HEK293 (cell line): ENCODE data around the gene CNOT11.

Experiments used
- CTCF ChIA-PET: fragments of 350-600 bp; formaldehyde crosslinking; extraction: SDS; loops from one replicate; lab custom pipeline; 2021; ENCODE audit warnings: antibody characterized with exemption; lab: Yijun Ruan, JAX
- POLR2A ChIA-PET: fragments of 300-600 bp; formaldehyde crosslinking; extraction: SDS; loops from one replicate; lab custom pipeline; 2020; ENCODE audit warnings: antibody characterized with exemption, inconsistent platforms; lab: Yijun Ruan, JAX
- H3K27ac ChIP-seq: fragments of 200-500 bp; sonication (Bioruptor generic); 2 replicates; pipeline ENCODE4 v1.5.1; 2014; ENCODE audit warnings: low read depth, low read length, control low read depth, inconsistent platforms; ENCODE audit errors: extremely low read depth
- H3K36me3 ChIP-seq, 2 experiments: fragments of 200-500 bp in 1 of 2; sonication (Bioruptor generic) in 1 of 2; 1 replicate in 1 of 2; 2 replicates in 1 of 2; pipeline ENCODE4 v1.5.1; 2014 to 2017; ENCODE audit warnings: inconsistent platforms in 2 of 2, low read length in 2 of 2; ENCODE audit not compliant: control insufficient read depth in 2 of 2, insufficient read depth in 1 of 2
- H3K4me1 ChIP-seq: fragments of 200-500 bp; sonication (Bioruptor generic); 2 replicates; pipeline ENCODE4 v1.5.1; 2014; ENCODE audit warnings: mild to moderate bottlenecking, low read length, inconsistent platforms; ENCODE audit not compliant: control insufficient read depth, insufficient read depth
- H3K4me3 ChIP-seq: 2 replicates; pipeline ENCODE4 v1.5.1; 2011; ENCODE audit warnings: low read depth, mild to moderate bottlenecking, control low read depth, low read length, moderate library complexity
- H3K9me3 ChIP-seq: fragments of 200-500 bp; sonication (Bioruptor generic); 2 replicates; pipeline ENCODE4 v1.5.1; 2014; ENCODE audit warnings: low read depth, low read length, inconsistent platforms; ENCODE audit not compliant: control insufficient read depth, insufficient read depth
- FEZF1 ChIP-seq: fragments of 450-650 bp; formaldehyde crosslinking; IDR thresholded peaks from 2 replicates; pipeline ENCODE4 v1.5.1; 2016; ENCODE audit warnings: missing biosample characterization, missing genetic modification characterization
- KLF16 ChIP-seq: fragments of 450-650 bp; formaldehyde crosslinking; IDR thresholded peaks from 2 replicates; pipeline ENCODE4 v1.5.1; 2017; ENCODE audit warnings: missing biosample characterization, missing genetic modification characterization
- KLF8 ChIP-seq: fragments of 450-650 bp; formaldehyde crosslinking; IDR thresholded peaks from 2 replicates; pipeline ENCODE4 v1.5.1; 2016; ENCODE audit warnings: missing biosample characterization, missing genetic modification characterization
- RBAK ChIP-seq: fragments of 450-650 bp; formaldehyde crosslinking; IDR thresholded peaks from 2 replicates; pipeline ENCODE4 v1.5.1; 2016; ENCODE audit warnings: missing biosample characterization, missing genetic modification characterization
- ZBTB11 ChIP-seq: fragments of 450-650 bp; formaldehyde crosslinking; conservative IDR thresholded peaks from 2 replicates; pipeline ENCODE4 v1.5.1; 2016; ENCODE audit warnings: low read depth, missing biosample characterization, missing genetic modification characterization
- ZBTB20 ChIP-seq: fragments of 450-650 bp; formaldehyde crosslinking; IDR thresholded peaks from 2 replicates; pipeline ENCODE4 v1.5.1; 2016; ENCODE audit warnings: missing biosample characterization, missing genetic modification characterization
- ZEB2 ChIP-seq: fragments of 450-650 bp; formaldehyde crosslinking; IDR thresholded peaks from 2 replicates; pipeline ENCODE4 v1.5.1; 2016; ENCODE audit warnings: missing biosample characterization, missing genetic modification characterization
- ZNF148 ChIP-seq: fragments of 450-650 bp; formaldehyde crosslinking; IDR thresholded peaks from 2 replicates; pipeline ENCODE4 v1.5.0; 2017; ENCODE audit warnings: missing biosample characterization, missing genetic modification characterization, borderline replicate concordance
- ZNF174 ChIP-seq: fragments of 450-650 bp; formaldehyde crosslinking; IDR thresholded peaks from 2 replicates; pipeline ENCODE4 v1.5.0; 2017; ENCODE audit warnings: missing biosample characterization, mild to moderate bottlenecking, missing genetic modification characterization
- ZNF274 ChIP-seq, 2 experiments: fragments of 200-500 bp in 1 of 2; fragments of 450-650 bp in 1 of 2; sonication (Bioruptor generic) in 1 of 2; formaldehyde crosslinking in 1 of 2; IDR thresholded peaks; 2 replicates each; pipeline versions ENCODE4 v1.5.1 to v1.6.1; 2014 to 2016; ENCODE audit warnings: borderline replicate concordance in 1 of 2, inconsistent platforms in 1 of 2, low read length in 1 of 2, missing biosample characterization in 1 of 2, missing genetic modification characterization in 1 of 2
- ZNF324 ChIP-seq: fragments of 450-650 bp; formaldehyde crosslinking; IDR thresholded peaks from 2 replicates; pipeline ENCODE4 v1.5.1; 2016; ENCODE audit warnings: missing biosample characterization, missing genetic modification characterization
- ZNF335 ChIP-seq: fragments of 450-650 bp; formaldehyde crosslinking; conservative IDR thresholded peaks from 2 replicates; pipeline ENCODE4 v1.5.1; 2016; ENCODE audit warnings: missing biosample characterization, missing genetic modification characterization
- ZNF341 ChIP-seq: fragments of 450-650 bp; formaldehyde crosslinking; IDR thresholded peaks from 2 replicates; pipeline ENCODE4; 2016; ENCODE audit warnings: low read depth, missing biosample characterization, missing genetic modification characterization
- ZNF362 ChIP-seq: fragments of 450-650 bp; formaldehyde crosslinking; IDR thresholded peaks from 2 replicates; pipeline ENCODE4 v1.5.1; 2016; ENCODE audit warnings: missing biosample characterization, missing genetic modification characterization
- ZNF366 ChIP-seq: fragments of 450-650 bp; formaldehyde crosslinking; conservative IDR thresholded peaks from 2 replicates; pipeline ENCODE4 v1.5.1; 2016; ENCODE audit warnings: missing biosample characterization, missing genetic modification characterization
- ZNF426 ChIP-seq: fragments of 450-650 bp; formaldehyde crosslinking; IDR thresholded peaks from 2 replicates; pipeline ENCODE4 v1.5.1; 2017; ENCODE audit warnings: missing biosample characterization, missing genetic modification characterization, mild to moderate bottlenecking, inconsistent platforms, moderate library complexity
- ZNF501 ChIP-seq: fragments of 450-650 bp; formaldehyde crosslinking; IDR thresholded peaks from 2 replicates; pipeline ENCODE4 v1.5.1; 2016; ENCODE audit warnings: missing biosample characterization, missing genetic modification characterization
- ZNF513 ChIP-seq: fragments of 450-650 bp; IDR thresholded peaks from 2 replicates; pipeline ENCODE4 v1.5.1; 2018; ENCODE audit warnings: missing biosample characterization, missing genetic modification characterization
- ZNF529 ChIP-seq: fragments of 450-650 bp; formaldehyde crosslinking; IDR thresholded peaks from 2 replicates; pipeline ENCODE4 v1.5.1; 2017; ENCODE audit warnings: missing genetic modification characterization, missing biosample characterization; ENCODE audit not compliant: insufficient replicate concordance
- ZNF544 ChIP-seq: fragments of 450-650 bp; formaldehyde crosslinking; IDR thresholded peaks from 2 replicates; pipeline ENCODE4 v1.5.0; 2017; ENCODE audit warnings: missing biosample characterization, missing genetic modification characterization
- ZNF560 ChIP-seq: fragments of 450-650 bp; formaldehyde crosslinking; IDR thresholded peaks from 2 replicates; pipeline ENCODE4 v1.5.1; 2017; ENCODE audit warnings: missing biosample characterization, missing genetic modification characterization, borderline replicate concordance
- ZNF571 ChIP-seq: fragments of 450-650 bp; formaldehyde crosslinking; IDR thresholded peaks from 2 replicates; pipeline ENCODE4 v1.5.0; 2017; ENCODE audit warnings: missing biosample characterization, missing genetic modification characterization
- ZNF610 ChIP-seq: fragments of 450-650 bp; formaldehyde crosslinking; IDR thresholded peaks from 2 replicates; pipeline ENCODE4 v1.5.1; 2016; ENCODE audit warnings: missing biosample characterization, missing genetic modification characterization, borderline replicate concordance
- ZNF629 ChIP-seq: fragments of 450-650 bp; formaldehyde crosslinking; IDR thresholded peaks from 2 replicates; pipeline ENCODE4 v1.5.1; 2017; ENCODE audit warnings: missing biosample characterization, missing genetic modification characterization
- ZNF776 ChIP-seq: fragments of 450-650 bp; formaldehyde crosslinking; IDR thresholded peaks from 2 replicates; pipeline ENCODE4 v1.5.0; 2017; ENCODE audit warnings: missing biosample characterization, missing genetic modification characterization, borderline replicate concordance
- ZNF837 ChIP-seq: fragments of 450-650 bp; formaldehyde crosslinking; IDR thresholded peaks from 2 replicates; pipeline ENCODE4 v1.5.1; 2016; ENCODE audit warnings: missing biosample characterization, missing genetic modification characterization
- ZSCAN4 ChIP-seq: fragments of 450-650 bp; formaldehyde crosslinking; IDR thresholded peaks from 2 replicates; pipeline ENCODE4 v1.5.1; 2017; ENCODE audit warnings: missing biosample characterization, missing genetic modification characterization

CNOT11 gene

GRCh38 chr2:101308432-101309210, 55.9 kb downstream of the CNOT11 start, which contains the start of gene RNF149:
TSS of gene RNF149 (minus strand) at chr2:101308701. CDS start at chr2:101308588, 113 bp downstream.
- Histone ChIP-seq H3K36me3 (peaks cover 0 to 14% of the 10 kb centered on the region in 2 experiments; a peak in 1 of 3 replicates), H3K9me3 (no peaks in the 10 kb centered on the region), H3K4me3 (peak within 1 kb of the TSS; percentile 81), H3K27ac (peak within 1 kb of the TSS; percentile 76), H3K4me1 (0 out of 2 replicates have a peak, but pooled peaks cover 3% of the 10 kb centered on the region)
- CTCF ChIA-PET = interaction anchor here (0.6 to 1.2 kb wide), 3 partner anchors 33 to 746 kb away, joined by 3 to 4 read pairs (median 3); partner anchors contain the start of gene CREG2
- POLR2A ChIA-PET = interaction anchor here (0.6 to 1.5 kb wide), 23 partner anchors 10 to 746 kb away, joined by 3 to 10 read pairs (median 4); partner anchors contain the start of genes CNOT11, PDCL3 and RPL31
- TF ChIP-seq KLF16 (no peak), FEZF1 (tag by site-specific recombination) (no peak), ZNF148 (tag by site-specific recombination) (no peak), ZNF324 (tag by site-specific recombination) (peak; percentile 68; the same call in 1 of the 2 replicates), ZBTB20 (tag by site-specific recombination) (peak; percentile 95), ZNF571 (tag by site-specific recombination) (no peak), ZNF362 (tag by site-specific recombination) (no peak), ZNF335 (tag by site-specific recombination) (peak; percentile 70), RBAK (no peak), ZNF341 (tag by site-specific recombination) (no peak), KLF8 (tag by site-specific recombination) (peak; percentile 37; the same call in 1 of the 2 replicates), ZEB2 (tag by site-specific recombination) (no peak), ZNF837 (no peak), ZNF776 (tag by site-specific recombination) (no peak), ZNF529 (tag by site-specific recombination) (no peak), ZSCAN4 (no peak; the same call in 1 of the 2 replicates), ZNF274 (IDR thresholded peaks at IDR 0.05; ENCODE audit: low read length) (no peak), ZNF274 (tag by site-specific recombination; IDR thresholded peaks at IDR 0.05; ENCODE audit: borderline replicate concordance) (no peak), ZNF513 (tag by site-specific recombination) (no peak), ZNF174 (tag by site-specific recombination) (no peak), ZNF426 (no peak), ZBTB11 (peak; percentile 22; the same call in 1 of the 2 replicates), ZNF366 (tag by site-specific recombination) (no peak), ZNF501 (tag by site-specific recombination) (peak; percentile 84), ZNF629 (tag by site-specific recombination) (no peak), ZNF544 (no peak), ZNF560 (no peak), ZNF610 (tag by site-specific recombination) (no peak)
